IMR-90 (cell line): ENCODE results near the gene UBA52. TPM values are rescaled to one million over a fixed set of nuclear protein-coding genes. Genes with fewer than 3 reads are reported as not detected.

Source experiments
- ATAC-seq: fragments of 200-7000 bp; cut with Tn5 transposase; 2 replicates; pipeline ENCODE4 v1.9.1; 2020; ENCODE audit warnings: low read depth, mild to moderate bottlenecking, moderate library complexity
- BruUV-seq: library from RNA; stranded (reverse); fragments of 400-500 nt; replicated peaks from 2 replicates; lab custom pipeline; 2021; lab: Mats Ljungman, UMichigan
- CTCF ChIA-PET: fragments of 300-600 bp; formaldehyde crosslinking; extraction: SDS; loops from one replicate; lab custom pipeline; 2021; ENCODE audit warnings: antibody characterized with exemption; lab: Yijun Ruan, JAX
- POLR2A ChIA-PET: fragments of 300-600 bp; sonication (Branson Sonifier 250); formaldehyde crosslinking; loops from one replicate; lab custom pipeline; 2022; ENCODE audit warnings: antibody characterized with exemption; ENCODE audit not compliant: unreplicated experiment; lab: Charles Lee
- DNase-seq: peaks from one replicate; pipeline ENCODE4 v3.0.0; 2013
- H2AFZ ChIP-seq: replicated peaks from 2 replicates; pipeline ENCODE3; 2013; ENCODE audit warnings: low read length, mild to moderate bottlenecking; ENCODE audit not compliant: poor library complexity
- H2AK5ac ChIP-seq: 2 replicates; pipeline ENCODE4 v1.6.1; 2013; ENCODE audit warnings: low read depth, low read length, inconsistent platforms
- H2AK9ac ChIP-seq: replicated peaks from 2 replicates; pipeline ENCODE3; 2013; ENCODE audit warnings: mild to moderate bottlenecking, low read depth, low read length, moderate library complexity; ENCODE audit not compliant: poor library complexity
- H2BK120ac ChIP-seq: 2 replicates; pipeline ENCODE4 v1.6.1; 2013; ENCODE audit warnings: low read depth, low read length, inconsistent platforms
- H2BK15ac ChIP-seq: 3 replicates; pipeline ENCODE4 v1.6.1; 2013; ENCODE audit warnings: low read depth, low read length, inconsistent platforms
- H2BK20ac ChIP-seq: 2 replicates; pipeline ENCODE4 v1.6.1; 2013; ENCODE audit warnings: low read depth, mild to moderate bottlenecking, inconsistent platforms, low read length, moderate library complexity
- H2BK5ac ChIP-seq: 2 replicates; pipeline ENCODE4 v1.6.1; 2013; ENCODE audit warnings: mild to moderate bottlenecking, low read depth, low read length, inconsistent platforms; ENCODE audit not compliant: poor library complexity, severe bottlenecking
- H3K14ac ChIP-seq: replicated peaks from 2 replicates; pipeline ENCODE4 v1.6.1; 2013; ENCODE audit warnings: low read depth, low read length, inconsistent platforms
- H3K18ac ChIP-seq: 2 replicates; pipeline ENCODE4 v1.6.1; 2013; ENCODE audit warnings: low read depth, low read length, control low read depth
- H3K23ac ChIP-seq: 2 replicates; pipeline ENCODE4 v1.6.1; 2013; ENCODE audit warnings: low read depth, low read length, inconsistent platforms
- H3K27ac ChIP-seq: 2 replicates; pipeline ENCODE4 v1.5.1; 2013; ENCODE audit warnings: mild to moderate bottlenecking, control low read depth, low read length; ENCODE audit not compliant: insufficient read depth
- H3K27me3 ChIP-seq: 2 replicates; pipeline ENCODE4 v1.6.1; 2013; ENCODE audit warnings: low read length; ENCODE audit not compliant: control insufficient read depth, insufficient read depth
- H3K36me3 ChIP-seq: 2 replicates; pipeline ENCODE4 v1.6.1; 2013; ENCODE audit warnings: low read length, mixed read lengths; ENCODE audit not compliant: control insufficient read depth, insufficient read depth
- H3K4ac ChIP-seq: 2 replicates; pipeline ENCODE4 v1.6.1; 2013; ENCODE audit warnings: low read depth, low read length, inconsistent platforms
- H3K4me1 ChIP-seq: 2 replicates; pipeline ENCODE4 v1.6.1; 2013; ENCODE audit warnings: low read length, mixed read lengths; ENCODE audit not compliant: control insufficient read depth, insufficient read depth
- H3K4me2 ChIP-seq: 2 replicates; pipeline ENCODE4 v1.6.1; 2013; ENCODE audit warnings: low read depth, mild to moderate bottlenecking, control low read depth, low read length, moderate library complexity
- H3K4me3 ChIP-seq: 2 replicates; pipeline ENCODE4 v1.5.1; 2013; ENCODE audit warnings: low read depth, mild to moderate bottlenecking, control low read depth, low read length, moderate library complexity; ENCODE audit not compliant: insufficient read depth
- H3K56ac ChIP-seq: 2 replicates; pipeline ENCODE4 v1.6.1; 2013; ENCODE audit warnings: low read length, inconsistent platforms; ENCODE audit not compliant: insufficient read depth; ENCODE audit errors: extremely low read depth
- H3K79me1 ChIP-seq, 2 experiments: 2 replicates each; pipeline ENCODE4 v1.6.1; 2013; ENCODE audit warnings: low read length in 2 of 2, inconsistent platforms in 1 of 2, low read depth in 1 of 2
- H3K9ac ChIP-seq: 2 replicates; pipeline ENCODE4 v1.6.1; 2013; ENCODE audit warnings: low read depth, low read length, control low read depth
- H3K9me1 ChIP-seq: 2 replicates; pipeline ENCODE4 v1.6.1; 2013; ENCODE audit warnings: low read length, inconsistent platforms; ENCODE audit not compliant: insufficient read depth
- H3K9me3 ChIP-seq: 2 replicates; pipeline ENCODE4 v1.6.1; 2013; ENCODE audit warnings: low read length; ENCODE audit not compliant: control insufficient read depth, insufficient read depth
- H4K20me1 ChIP-seq: 2 replicates; pipeline ENCODE4 v1.6.1; 2013; ENCODE audit warnings: low read length, inconsistent platforms; ENCODE audit not compliant: insufficient read depth
- H4K5ac ChIP-seq: 2 replicates; pipeline ENCODE4 v1.6.1; 2013; ENCODE audit warnings: mild to moderate bottlenecking, low read depth, low read length, control low read depth
- H4K8ac ChIP-seq, 2 experiments: 2 replicates each; pipeline ENCODE4 v1.6.1; 2013; ENCODE audit warnings: low read depth in 2 of 2, low read length in 2 of 2, control low read depth in 1 of 2, inconsistent platforms in 1 of 2
- H4K91ac ChIP-seq: 2 replicates; pipeline ENCODE4 v1.6.1; 2013; ENCODE audit warnings: low read depth, low read length, inconsistent platforms; ENCODE audit not compliant: insufficient read depth
- CEBPB ChIP-seq: IDR thresholded peaks from 2 replicates; pipeline ENCODE4 v1.6.1; 2012; ENCODE audit warnings: low read depth, low read length, improper control_type of control experiment
- FOS ChIP-seq: fragments of 150-350 bp; IDR thresholded peaks from 2 replicates; pipeline ENCODE4 v1.6.1; 2016; ENCODE audit warnings: low read depth, low read length
- MAZ ChIP-seq: IDR thresholded peaks from 2 replicates; pipeline ENCODE4 v1.6.1; 2012; ENCODE audit warnings: low read depth, mild to moderate bottlenecking, low read length, improper control_type of control experiment, moderate library complexity, borderline replicate concordance
- NFE2L2 ChIP-seq: fragments of 150-350 bp; IDR thresholded peaks from 2 replicates; pipeline ENCODE4 v1.6.1; 2016; ENCODE audit warnings: low read depth, mild to moderate bottlenecking, low read length
- WGBS, 2 experiments: methylation state at CpG; one replicate each; pipeline versions ENCODE4 v1.1.5 to v1.1.7; 2013; ENCODE audit warnings: missing lambda C conversion rate in 2 of 2; ENCODE audit not compliant: insufficient read length in 1 of 2; ENCODE audit errors: extremely low coverage in 2 of 2; 5-methylcytosine and 5-hydroxymethylcytosine counted together
- dilution Hi-C: fragments of 300-500 bp; cut with HindIII; formaldehyde crosslinking; loops from one replicate; pipeline ENCODE4 v1.14.3; 2018; ENCODE audit warnings: low sequenced_read_pairs; ENCODE audit not compliant: unreplicated experiment
- in situ Hi-C: fragments of 300-500 bp; cut with MboI; formaldehyde crosslinking; loops from 3 replicates; pipeline ENCODE4 v1.14.3; 2019; ENCODE audit warnings: low sequenced_read_pairs, inconsistent platforms, mixed read lengths
- intact Hi-C: fragments of 100-400 bp; cut with micrococcal nuclease; formaldehyde crosslinking; loops from 2 replicates; pipeline ENCODE4 v1.10.0; 2022
- polyA plus RNA-seq, 3 experiments: library from polyadenylated mRNA; depleted of rRNA; stranded (reverse); fragments of >200 nt; gene quantifications; 2 replicates each; pipeline ENCODE4 v1.2.3, GENCODE V29; 2012; ENCODE audit warnings: low replicate concordance in 1 of 3
- total RNA-seq: library from RNA; depleted of rRNA; stranded (reverse); fragments of >200 nt; gene quantifications from 2 replicates; pipeline ENCODE4 v1.2.3, GENCODE V29; 2012

Gene UBA52
- total and polyA plus RNA-seq, 2 of the 4 experiments (the other 2 are of a cell fraction) = 1,030 to 3,008 TPM

DNA sequence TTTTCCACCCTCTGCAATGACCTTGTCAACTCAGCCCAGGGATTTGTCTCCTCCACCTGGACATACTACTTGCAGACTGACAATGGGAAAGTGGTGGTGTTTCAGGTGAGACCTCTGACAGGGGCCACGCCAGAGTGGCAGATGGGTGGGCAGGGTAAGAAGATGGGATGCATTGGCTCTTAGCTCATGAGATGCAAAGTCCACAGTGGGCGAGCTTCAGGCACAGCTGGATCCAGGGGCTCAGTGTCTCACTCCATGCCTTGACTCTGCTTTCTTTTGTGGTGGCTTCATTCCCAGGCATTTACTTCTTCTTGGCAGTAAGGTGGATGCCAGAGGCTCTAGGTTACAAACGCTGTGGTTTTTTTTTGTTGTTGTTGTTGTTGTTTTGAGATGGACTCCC lies 44.4 kb downstream of the UBA52 start:
- intact Hi-C loops = no loop called here
- no peak overlapping the region for H2AK9ac ChIP-seq
- H3K56ac ChIP-seq = no peak overlapping the region
- H3K27ac ChIP-seq = no peak overlapping the region
- dilution Hi-C loops = no loop called here
- no peak for ATAC-seq
- H2AK5ac ChIP-seq = no peak overlapping the region
- H3K9me1 ChIP-seq = no peaks in the 10 kb centered on the region
- H4K8ac ChIP-seq = no peak overlapping the region
- BruUV-seq = no TSS peak
- peaks cover 4% of the 10 kb centered on the region; the same call in 1 of the 2 replicates for H3K9me3 ChIP-seq
- H3K79me1 ChIP-seq = no peaks in the 10 kb centered on the region
- CTCF ChIA-PET = no interaction called here
- H2BK15ac ChIP-seq = no peak overlapping the region
- H2BK20ac ChIP-seq = no peak overlapping the region
- H3K18ac ChIP-seq = no peak overlapping the region
- 55% methylated on average over 2 of the region's 3 CpGs; no CpG with 5 or more reads in 1 of the 2 experiments for WGBS, 2 experiments
- no peak overlapping the region for H3K4ac ChIP-seq
- in situ Hi-C loops = no loop called here
- TF ChIP-seq FOS (no peak), MAZ (no peak), CEBPB (no peak), NFE2L2 (no peak)
- POLR2A ChIA-PET = no interaction called here
- no peak overlapping the region for H4K91ac ChIP-seq
- no peaks in the 10 kb centered on the region; the same call in 1 of the 2 replicates for H4K20me1 ChIP-seq
- H3K27me3 ChIP-seq = peaks cover 31% of the 10 kb centered on the region
- no peak for DNase-seq
- H2BK120ac ChIP-seq = no peak overlapping the region
- H2AFZ ChIP-seq = no peak overlapping the region
- H3K4me3 ChIP-seq = no peak overlapping the region
- peaks cover 7% of the 10 kb centered on the region; the same call in 1 of the 2 replicates for H3K4me1 ChIP-seq
- no peak overlapping the region for H3K9ac ChIP-seq
- no peak overlapping the region for H3K4me2 ChIP-seq
- no peaks in the 10 kb centered on the region for H3K36me3 ChIP-seq
- no peak overlapping the region for H4K5ac ChIP-seq
- no peak overlapping the region for H2BK5ac ChIP-seq
- no peak overlapping the region for H3K23ac ChIP-seq
- H3K14ac ChIP-seq = no peak overlapping the region
